Measurements from ENCODE around the gene PHLDA3.

DNA sequence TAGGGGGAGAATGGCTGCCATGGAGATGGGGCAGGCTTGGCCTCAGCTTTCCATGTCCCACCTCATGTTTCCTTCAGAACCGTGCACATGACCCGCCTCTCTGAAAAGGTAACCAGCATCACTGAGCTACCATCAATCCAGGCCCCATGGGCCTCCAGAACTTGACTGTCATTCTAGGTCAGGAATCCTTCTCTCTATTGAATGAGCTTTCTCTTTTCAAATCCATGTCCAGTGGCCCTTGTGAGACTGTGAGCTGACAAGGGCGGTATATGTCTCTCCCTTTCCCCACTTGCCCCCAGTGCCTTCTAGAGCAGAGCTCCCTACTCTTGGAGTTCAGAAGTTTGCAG lies 33.5 kb upstream of the PHLDA3 start:
- TF ChIP-seq CTCF (IDR thresholded peaks at IDR 0.05) (no peak), POLR2A (IDR thresholded peaks at IDR 0.05) (no peak)
